A549 (cell line): ENCODE results near the gene FNDC1. TPM values are rescaled to one million over a fixed set of nuclear protein-coding genes. Genes with fewer than 3 reads are reported as not detected.

ENCODE experiments used
- ATAC-seq, 2 experiments: fragments of 200-7000 bp in 1 of 2; fragments of >200 bp in 1 of 2; cut with Nextera tagmentation in 1 of 2; cut with Tn5 transposase in 1 of 2; 3 replicates each; pipeline versions ENCODE4 v1.8.0 to v1.9.1; 2018 to 2020; ENCODE audit warnings: mild to moderate bottlenecking in 1 of 2, moderate library complexity in 1 of 2
- CTCF ChIA-PET: fragments of 300-600 bp; sonication (Branson Sonifier 250); formaldehyde crosslinking; extraction: SDS; loops from one replicate; lab custom pipeline; 2021; ENCODE audit warnings: antibody characterized with exemption, inconsistent platforms; lab: Yijun Ruan, JAX
- POLR2A ChIA-PET: fragments of 350-600 bp; formaldehyde crosslinking; extraction: SDS; loops from one replicate; lab custom pipeline; 2021; ENCODE audit warnings: antibody characterized with exemption, inconsistent platforms; lab: Yijun Ruan, JAX
- DNase-seq, 2 experiments: peaks; one replicate each; pipeline versions ENCODE4 v3.0.0 to v3.0.0-alpha.2; 2011 to 2016; ENCODE audit warnings: low read depth in 1 of 2, low spot score in 1 of 2
- FAIRE-seq: peaks from 2 replicates; lab custom pipeline; 2011; peaks lifted over from hg19 to GRCh38; lab: Jason Lieb, UNC
- H3K27ac ChIP-seq, 2 experiments: fragments of >200 bp; sonication (Bioruptor Twin); formaldehyde crosslinking; 3 replicates each; pipeline ENCODE4 v1.5.1; 2016 to 2017
- H3K4me1 ChIP-seq: fragments of >200 bp; sonication (Bioruptor Twin); formaldehyde crosslinking; 3 replicates; pipeline ENCODE4 v1.6.1; 2016
- H3K4me2 ChIP-seq: fragments of >200 bp; sonication (Bioruptor Twin); formaldehyde crosslinking; 3 replicates; pipeline ENCODE4 v1.6.1; 2016
- H3K4me3 ChIP-seq: fragments of >200 bp; sonication (Bioruptor Twin); formaldehyde crosslinking; 3 replicates; pipeline ENCODE4 v1.5.1; 2016
- H3K9me3 ChIP-seq: fragments of >200 bp; sonication (Bioruptor Twin); formaldehyde crosslinking; 3 replicates; pipeline ENCODE4 v1.6.1; 2016
- CBX8 ChIP-seq: fragments of 200-600 bp; sonication (generic); IDR thresholded peaks from 2 replicates; pipeline ENCODE4 v1.6.1; 2016
- CHD4 ChIP-seq: fragments of 200-600 bp; sonication (generic); IDR thresholded peaks from 2 replicates; pipeline ENCODE4 v1.6.1; 2016; ENCODE audit warnings: antibody characterized with exemption, mild to moderate bottlenecking, borderline replicate concordance
- FOSL2 ChIP-seq, 2 experiments: fragments of 450-650 bp in 1 of 2; fragments of >200 bp in 1 of 2; sonication (Bioruptor Twin) in 1 of 2; formaldehyde crosslinking; IDR thresholded peaks; 2 replicates each; pipeline versions ENCODE4 v1.5.0 to v1.6.1; 2016 to 2020; ENCODE audit warnings: mild to moderate bottlenecking in 1 of 2, moderate library complexity in 1 of 2
- GATA3 ChIP-seq: IDR thresholded peaks from 2 replicates; pipeline ENCODE4 v1.6.1; 2012; ENCODE audit warnings: borderline replicate concordance
- HDAC2 ChIP-seq: fragments of 200-600 bp; sonication (generic); IDR thresholded peaks from 2 replicates; pipeline ENCODE4 v1.6.1; 2016
- HEYL ChIP-seq: fragments of 250-450 bp; sonication (Bioruptor Pico); IDR thresholded peaks from 2 replicates; pipeline ENCODE4 v1.8.0; 2021; ENCODE audit warnings: mild to moderate bottlenecking, moderate library complexity
- HMGXB4 ChIP-seq: fragments of 250-450 bp; sonication (Bioruptor Pico); IDR thresholded peaks from 2 replicates; pipeline ENCODE4 v1.5.0; 2021; ENCODE audit warnings: mild to moderate bottlenecking, moderate library complexity, borderline replicate concordance
- HOXB13 ChIP-seq: fragments of 250-450 bp; sonication (Bioruptor Pico); IDR thresholded peaks from 2 replicates; pipeline ENCODE4 v1.5.0; 2020; ENCODE audit warnings: low read depth, mild to moderate bottlenecking, moderate library complexity
- JUNB ChIP-seq: fragments of >200 bp; sonication (Bioruptor Twin); formaldehyde crosslinking; IDR thresholded peaks from 2 replicates; pipeline ENCODE4 v1.6.1; 2016
- NPAS2 ChIP-seq: fragments of 250-450 bp; sonication (Bioruptor Pico); IDR thresholded peaks from 2 replicates; pipeline ENCODE4 v1.8.0; 2022; ENCODE audit warnings: mild to moderate bottlenecking, moderate library complexity, borderline replicate concordance
- PBX3 ChIP-seq: IDR thresholded peaks from 2 replicates; pipeline ENCODE4 v1.6.1; 2012
- POLR2A ChIP-seq: IDR thresholded peaks from 2 replicates; pipeline ENCODE4 v1.6.1; 2012; ENCODE audit warnings: mild to moderate bottlenecking, low read length
- RAD21 ChIP-seq, 2 experiments: fragments of >200 bp in 1 of 2; sonication (Bioruptor Twin) in 1 of 2; formaldehyde crosslinking in 1 of 2; IDR thresholded peaks in 1 of 2; conservative IDR thresholded peaks in 1 of 2; 2 replicates in 1 of 2; 3 replicates in 1 of 2; pipeline ENCODE4 v1.6.1; 2012 to 2018; ENCODE audit warnings: inconsistent platforms in 1 of 2
- REST ChIP-seq: fragments of 200-600 bp; sonication (generic); IDR thresholded peaks from 2 replicates; pipeline ENCODE4 v1.6.1; 2016; ENCODE audit warnings: antibody characterized with exemption, mild to moderate bottlenecking, moderate library complexity
- RFX5 ChIP-seq: fragments of 450-650 bp; IDR thresholded peaks from 2 replicates; pipeline ENCODE4 v1.7.1; 2014; ENCODE audit warnings: antibody characterized with exemption, mild to moderate bottlenecking, moderate library complexity
- ZFP36 ChIP-seq: fragments of 450-650 bp; IDR thresholded peaks from 2 replicates; pipeline ENCODE4 v1.6.1; 2014; ENCODE audit warnings: borderline replicate concordance; ENCODE audit not compliant: partially characterized antibody
- ZNF302 ChIP-seq: fragments of 250-450 bp; sonication (Bioruptor Pico); IDR thresholded peaks from 2 replicates; pipeline ENCODE4 v1.9.0; 2021; ENCODE audit warnings: inconsistent platforms, mild to moderate bottlenecking, moderate library complexity
- WGBS: methylation state at CpG from one replicate; pipeline ENCODE4 v1.1.6; 2017; ENCODE audit errors: missing lambda C conversion rate; 5-methylcytosine and 5-hydroxymethylcytosine counted together
- polyA plus RNA-seq, 4 experiments: library from polyadenylated mRNA; depleted of rRNA in 3 of 4; stranded (reverse); fragments of >200 nt; fragmentation: RNase III in 1 of 4; extraction: RNeasy Plus Mini Kit Qiagen cat#74134 plus additional on column Dnase treatment in 1 of 4; gene quantifications; 2 replicates in 3 of 4; 3 replicates in 1 of 4; pipeline ENCODE4 v1.2.3, GENCODE V29; 2011 to 2017

Gene FNDC1
- polyA plus RNA-seq, 2 of the 4 experiments (the other 2 are of a cell fraction): 0.01 TPM; not detected in 1

GRCh38 chr6:159137676-159138075 is 31.5 kb upstream of the FNDC1 start:
- no peak overlapping the region for H3K4me3 ChIP-seq
- H3K27ac ChIP-seq: no peak overlapping the region
- FAIRE-seq: no peak
- no peaks in the 10 kb centered on the region for H3K4me1 ChIP-seq
- TF ChIP-seq REST (no peak), ZFP36 (no peak), CHD4 (no peak), HMGXB4 (CRISPR knock-in tag) (no peak), ZNF302 (no peak), JUNB (no peak), RFX5 (no peak)
- TF ChIP-seq, all 56 proteins: peak for 0
- ChIA-PET POLR2A (no interaction called here), CTCF (interaction anchor here (0.5 to 2.4 kb wide), 4 partner anchors 10 to 184 kb away, joined by 3 to 7 read pairs (median 4); no protein-coding TSS in a partner anchor)
- Histone ChIP-seq H3K4me2 (no peak overlapping the region), H3K9me3 (no peaks in the 10 kb centered on the region)
- DNase-seq (no peak), ATAC-seq (no peak)
- 24% methylated on average over 5 of the region's 5 CpGs for WGBS

GRCh38 chr6:159142531-159142930 is 26.7 kb upstream of the FNDC1 start:
- CTCF ChIA-PET: interaction anchor here (1.0 kb wide), 1 partner anchor 39 kb away, joined by 3 read pairs; no protein-coding TSS in a partner anchor
- no peak overlapping the region for H3K4me3 ChIP-seq
- no peak for TF ChIP-seq CBX8
- no peak for TF ChIP-seq HEYL (CRISPR knock-in tag)
- TF ChIP-seq ZFP36: no peak
- TF ChIP-seq HOXB13 (CRISPR knock-in tag): no peak
- no peak for TF ChIP-seq NPAS2 (CRISPR knock-in tag)
- no peak for TF ChIP-seq FOSL2 (IDR thresholded peaks at IDR 0.05)
- no peak for TF ChIP-seq FOSL2 (CRISPR knock-in tag; IDR thresholded peaks at IDR 0.05)
- no peak for TF ChIP-seq HDAC2
- TF ChIP-seq REST: no peak
- no peak for TF ChIP-seq GATA3
- TF ChIP-seq RAD21 (conservative IDR thresholded peaks at IDR 0.05 in 1 of 2, IDR thresholded peaks at IDR 0.05 in 1 of 2): no peak
- TF ChIP-seq PBX3: no peak
- TF ChIP-seq POLR2A: no peak
- ATAC-seq (no peak), DNase-seq (no peak), FAIRE-seq (no peak)
- WGBS: 30% methylated on average over 2 of the region's 2 CpGs
- no peak overlapping the region for H3K4me2 ChIP-seq
- H3K4me1 ChIP-seq: no peaks in the 10 kb centered on the region
- H3K9me3 ChIP-seq: no peaks in the 10 kb centered on the region
- H3K27ac ChIP-seq: no peak overlapping the region
- POLR2A ChIA-PET: no interaction called here
